K562 (cell line): ENCODE results near the gene MYO1A. TPM values are rescaled to one million over a fixed set of nuclear protein-coding genes. Genes with fewer than 3 reads are reported as not detected.

ENCODE experiments used
- ARID1B ChIP-seq: fragments of 450-650 bp; IDR thresholded peaks from 2 replicates; pipeline ENCODE4 v1.6.1; 2016; ENCODE audit warnings: antibody characterized with exemption, mild to moderate bottlenecking, inconsistent platforms
- BRF2 ChIP-seq: IDR thresholded peaks from 3 replicates; pipeline ENCODE4 v1.6.1; 2011; ENCODE audit warnings: borderline replicate concordance, mild to moderate bottlenecking; ENCODE audit not compliant: insufficient read length, insufficient read depth
- CHD7 ChIP-seq: fragments of 200-600 bp; sonication (generic); IDR thresholded peaks from one replicate; pipeline ENCODE4 v1.6.1; 2012; ENCODE audit warnings: mild to moderate bottlenecking, low read depth, low read length, inconsistent platforms
- DPF2 ChIP-seq: fragments of 450-650 bp; IDR thresholded peaks from 2 replicates; pipeline ENCODE4 v1.6.1; 2016
- ELF4 ChIP-seq: fragments of 450-650 bp; formaldehyde crosslinking; IDR thresholded peaks from 2 replicates; pipeline ENCODE4 v1.4.0; 2022; ENCODE audit warnings: missing genetic modification characterization
- GTF2B ChIP-seq: IDR thresholded peaks from 2 replicates; pipeline ENCODE4 v1.6.1; 2011; ENCODE audit not compliant: insufficient read length; ENCODE audit errors: extremely low read depth
- MCM7 ChIP-seq, 2 experiments: fragments of 450-650 bp; IDR thresholded peaks; 2 replicates each; pipeline ENCODE4 v1.6.1; 2016 to 2018
- MTA2 ChIP-seq: fragments of 450-650 bp; IDR thresholded peaks from 2 replicates; pipeline ENCODE4 v1.6.1; 2016; ENCODE audit warnings: low read depth
- NR1H2 ChIP-seq: sonication (generic); formaldehyde crosslinking; IDR thresholded peaks from 2 replicates; pipeline ENCODE4 v1.4.0; 2020; ENCODE audit warnings: mild to moderate bottlenecking, missing genetic modification reagents
- TOE1 ChIP-seq, 2 experiments: fragments of 450-650 bp in 1 of 2; sonication (generic) in 1 of 2; formaldehyde crosslinking in 1 of 2; IDR thresholded peaks; 2 replicates each; pipeline versions ENCODE4 v1.7.1 to v1.8.0; 2016 to 2022; ENCODE audit warnings: borderline replicate concordance in 2 of 2, mild to moderate bottlenecking in 2 of 2, antibody characterized with exemption in 1 of 2, inconsistent platforms in 1 of 2, low read depth in 1 of 2, missing genetic modification reagents in 1 of 2, moderate library complexity in 1 of 2
- ZBTB1 ChIP-seq: sonication (generic); formaldehyde crosslinking; IDR thresholded peaks from 2 replicates; pipeline ENCODE4 v1.8.1; 2023; ENCODE audit warnings: missing genetic modification reagents, low read depth, mild to moderate bottlenecking, borderline replicate concordance
- ZNF274 ChIP-seq: IDR thresholded peaks from 2 replicates; pipeline ENCODE4 v1.6.1; 2011; ENCODE audit warnings: low read depth, mild to moderate bottlenecking, low read length, moderate library complexity, borderline replicate concordance
- ZNF696 ChIP-seq: fragments of 250-450 bp; sonication (Bioruptor Pico); conservative IDR thresholded peaks from 2 replicates; pipeline ENCODE4 v1.4.0; 2020; ENCODE audit warnings: mild to moderate bottlenecking, moderate library complexity
- polyA plus RNA-seq, 8 experiments: library from polyadenylated mRNA; depleted of rRNA in 4 of 8; stranded (reverse) in 5 of 8; unstranded in 3 of 8; fragments of >200 nt; fragmentation: Nextera tagmentation in 2 of 8; fragmentation: Illumina TruSeq in 1 of 8; extraction: Ambion mirVana in 2 of 8; extraction: Trizol in 1 of 8; gene quantifications; 2 replicates each; pipeline versions ENCODE4 v1.2.1 to v1.2.3, GENCODE V29; 2011 to 2014; ENCODE audit warnings: inconsistent platforms in 1 of 8, missing spikeins in 1 of 8
- total RNA-seq, 7 experiments: library from RNA; depleted of rRNA in 6 of 7; stranded (reverse); fragments of >200 nt in 6 of 7; fragmentation: Illumina TruSeq in 2 of 7; extraction: Trizol in 2 of 7; gene quantifications; 2 replicates each; pipeline versions ENCODE4 v1.2.1 to v1.2.3, GENCODE V29; 2011 to 2021; ENCODE audit warnings: low replicate concordance in 1 of 7

Gene MYO1A
- total and polyA plus RNA-seq, 9 of the 15 experiments (the other 6 are each of a cell fraction or from before 2014, with no cell fraction given), result 0.03 to 0.29 (median 0.14) TPM; not detected in 2

GRCh38 chr12:57027011-57027804 lies 22.7 kb downstream of the MYO1A start (continued):
- TF ChIP-seq TOE1 (IDR thresholded peaks at IDR 0.05; ENCODE audit: borderline replicate concordance) (peak; percentile 26; the same call in 1 of the 2 replicates), TOE1 (CRISPR knock-in tag; IDR thresholded peaks at IDR 0.05; ENCODE audit: borderline replicate concordance, low read depth) (no peak), CHD7 (no peak), ARID1B (peak; percentile 74), BRF2 (no peak), GTF2B (no peak), MCM7 (IDR thresholded peaks at IDR 0.05) (no peak), ELF4 (no peak), NR1H2 (CRISPR knock-in tag) (no peak), ZBTB1 (CRISPR knock-in tag) (no peak), MTA2 (no peak), DPF2 (peak; percentile 70), ZNF274 (no peak), ZNF696 (CRISPR knock-in tag) (no peak)
